ENCODE measurements around the gene CORO2A.

DNA sequence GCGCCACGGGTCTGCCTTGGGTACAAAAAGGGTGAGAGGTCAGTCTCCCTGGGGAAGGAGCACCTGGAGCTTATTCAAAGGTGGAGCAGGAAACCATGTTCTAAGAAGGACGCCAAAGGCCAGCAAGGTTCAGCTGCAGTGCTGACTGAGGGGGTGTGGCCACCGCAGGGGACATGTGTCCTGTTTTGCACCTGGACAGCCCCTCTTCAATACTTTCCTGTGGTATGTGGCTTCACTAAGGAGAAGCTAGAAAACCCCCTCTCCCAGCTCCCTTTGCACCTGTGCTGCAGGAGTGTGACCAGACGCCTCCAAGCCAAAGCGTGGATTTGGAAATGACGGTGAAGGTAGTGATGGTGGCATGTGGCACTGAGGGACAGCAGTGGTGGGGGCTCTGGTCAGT lies 97.0 kb downstream of the CORO2A start:
- TF ChIP-seq, protein P1, sequence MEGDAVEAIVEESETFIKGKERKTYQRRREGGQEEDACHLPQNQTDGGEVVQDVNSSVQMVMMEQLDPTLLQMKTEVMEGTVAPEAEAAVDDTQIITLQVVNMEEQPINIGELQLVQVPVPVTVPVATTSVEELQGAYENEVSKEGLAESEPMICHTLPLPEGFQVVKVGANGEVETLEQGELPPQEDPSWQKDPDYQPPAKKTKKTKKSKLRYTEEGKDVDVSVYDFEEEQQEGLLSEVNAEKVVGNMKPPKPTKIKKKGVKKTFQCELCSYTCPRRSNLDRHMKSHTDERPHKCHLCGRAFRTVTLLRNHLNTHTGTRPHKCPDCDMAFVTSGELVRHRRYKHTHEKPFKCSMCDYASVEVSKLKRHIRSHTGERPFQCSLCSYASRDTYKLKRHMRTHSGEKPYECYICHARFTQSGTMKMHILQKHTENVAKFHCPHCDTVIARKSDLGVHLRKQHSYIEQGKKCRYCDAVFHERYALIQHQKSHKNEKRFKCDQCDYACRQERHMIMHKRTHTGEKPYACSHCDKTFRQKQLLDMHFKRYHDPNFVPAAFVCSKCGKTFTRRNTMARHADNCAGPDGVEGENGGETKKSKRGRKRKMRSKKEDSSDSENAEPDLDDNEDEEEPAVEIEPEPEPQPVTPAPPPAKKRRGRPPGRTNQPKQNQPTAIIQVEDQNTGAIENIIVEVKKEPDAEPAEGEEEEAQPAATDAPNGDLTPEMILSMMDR (IDR thresholded peaks at IDR 0.05; ENCODE audit: low read length): no peak
- no peak for TF ChIP-seq EZH2 (IDR thresholded peaks at IDR 0.05; ENCODE audit: borderline replicate concordance, low read length)
